ENCODE measurements around the gene YPEL2.
"Not testable (repeated sequence)": the region's sequence is repeated elsewhere in the genome, so short reads cannot be mapped to it uniquely, and the experiment has no call there.

GRCh38 chr17:59393742-59394410 is 62.4 kb downstream of the YPEL2 start:
- TF ChIP-seq ZNF248 (tag by site-specific recombination; IDR thresholded peaks at IDR 0.05); ZNF404 (tag by site-specific recombination; IDR thresholded peaks at IDR 0.05); ZNF600 (tag by site-specific recombination; IDR thresholded peaks at IDR 0.05); ZBTB17 (tag by site-specific recombination; IDR thresholded peaks at IDR 0.05); SP7 (tag by site-specific recombination; IDR thresholded peaks at IDR 0.05); ZNF157 (tag by site-specific recombination; IDR thresholded peaks at IDR 0.05); ZNF350 (tag by site-specific recombination; IDR thresholded peaks at IDR 0.05); ZNF292 (tag by site-specific recombination; IDR thresholded peaks at IDR 0.05; ENCODE audit: borderline replicate concordance, low read depth); ZNF280C (tag by site-specific recombination; IDR thresholded peaks at IDR 0.05); CTCF (tag by site-specific recombination; IDR thresholded peaks at IDR 0.05); ZNF174 (tag by site-specific recombination; IDR thresholded peaks at IDR 0.05): not testable (repeated sequence)

All from HEK293 (cell line).